Breast epithelium (tissue), 3 donors: ENCODE data around the gene PHACTR2.
"Not testable (repeated sequence)": the region's sequence is repeated elsewhere in the genome, so short reads cannot be mapped to it uniquely, and the experiment has no call there.

Source experiments
- POLR2A ChIP-seq: fragments of 450-650 bp; IDR thresholded peaks from one replicate; pipeline ENCODE4 v1.6.1; 2016; ENCODE audit warnings: antibody characterized with exemption, mild to moderate bottlenecking, moderate library complexity
- POLR2AphosphoS5 ChIP-seq, 3 donors: sonication (generic); formaldehyde crosslinking; IDR thresholded peaks; one replicate each; pipeline ENCODE4 v1.6.1; 2017; ENCODE audit warnings: antibody characterized with exemption in 3 of 3
- TF ChIP-seq, protein P1 (sequence below), 3 donors: fragments of 450-650 bp; IDR thresholded peaks; one replicate each; pipeline ENCODE4 v1.5.1; 2016 to 2017; ENCODE audit warnings: antibody characterized with exemption in 3 of 3, mild to moderate bottlenecking in 3 of 3, moderate library complexity in 3 of 3

DNA sequence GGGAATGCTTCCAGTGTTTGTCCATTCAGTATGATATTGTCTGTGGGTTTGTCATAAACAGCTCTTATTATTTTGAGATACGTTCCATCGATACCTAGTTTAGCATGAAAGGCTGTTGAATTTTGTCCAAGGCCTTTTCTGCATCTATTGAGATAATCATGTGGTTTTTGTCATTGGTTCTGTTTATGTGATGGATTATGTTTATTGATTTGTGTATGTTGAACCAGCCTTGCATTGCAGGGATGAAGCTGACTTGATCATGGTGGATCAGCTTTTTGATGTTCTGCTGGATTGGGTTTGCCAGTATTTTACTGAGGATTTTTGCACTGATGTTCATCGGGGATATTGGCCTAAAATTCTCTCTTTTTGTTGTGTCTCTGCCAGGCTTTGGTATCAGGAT is 120.7 kb downstream of the PHACTR2 start:
- TF ChIP-seq, protein P1, sequence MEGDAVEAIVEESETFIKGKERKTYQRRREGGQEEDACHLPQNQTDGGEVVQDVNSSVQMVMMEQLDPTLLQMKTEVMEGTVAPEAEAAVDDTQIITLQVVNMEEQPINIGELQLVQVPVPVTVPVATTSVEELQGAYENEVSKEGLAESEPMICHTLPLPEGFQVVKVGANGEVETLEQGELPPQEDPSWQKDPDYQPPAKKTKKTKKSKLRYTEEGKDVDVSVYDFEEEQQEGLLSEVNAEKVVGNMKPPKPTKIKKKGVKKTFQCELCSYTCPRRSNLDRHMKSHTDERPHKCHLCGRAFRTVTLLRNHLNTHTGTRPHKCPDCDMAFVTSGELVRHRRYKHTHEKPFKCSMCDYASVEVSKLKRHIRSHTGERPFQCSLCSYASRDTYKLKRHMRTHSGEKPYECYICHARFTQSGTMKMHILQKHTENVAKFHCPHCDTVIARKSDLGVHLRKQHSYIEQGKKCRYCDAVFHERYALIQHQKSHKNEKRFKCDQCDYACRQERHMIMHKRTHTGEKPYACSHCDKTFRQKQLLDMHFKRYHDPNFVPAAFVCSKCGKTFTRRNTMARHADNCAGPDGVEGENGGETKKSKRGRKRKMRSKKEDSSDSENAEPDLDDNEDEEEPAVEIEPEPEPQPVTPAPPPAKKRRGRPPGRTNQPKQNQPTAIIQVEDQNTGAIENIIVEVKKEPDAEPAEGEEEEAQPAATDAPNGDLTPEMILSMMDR (IDR thresholded peaks at IDR 0.05) = not testable (repeated sequence)
- not testable (repeated sequence) for TF ChIP-seq POLR2A; POLR2AphosphoS5 (IDR thresholded peaks at IDR 0.05)
